HS-5 (cell line): ENCODE results near the gene PSMD4.

Experiments used
- DNase-seq: peaks from one replicate; pipeline ENCODE4 v3.0.0-alpha.2; 2012; ENCODE audit warnings: low read depth

The PSMD4 gene

GRCh38 chr1:151309811-151310323, 55.3 kb downstream of the PSMD4 start:
- DNase-seq, result no peak

- no peak for DNase-seq
These were observed 56.5 kb downstream of the PSMD4 start for GRCh38 chr1:151311011-151311410.

GRCh38 chr1:151311589-151312331, 57.2 kb downstream of the PSMD4 start:
- peak; percentile 99 for DNase-seq

GRCh38 chr1:151312411-151312810, 57.9 kb downstream of the PSMD4 start:
- DNase-seq, result no peak

- no peak for DNase-seq
These were observed 58.3 kb downstream of the PSMD4 start for GRCh38 chr1:151312826-151313225.

- DNase-seq, result no peak
These were observed 59.0 kb downstream of the PSMD4 start for GRCh38 chr1:151313501-151313900.

GRCh38 chr1:151314137-151314875, 59.8 kb downstream of the PSMD4 start:
- DNase-seq, result peak; percentile 67

- no peak for DNase-seq
These were observed 61.2 kb downstream of the PSMD4 start for GRCh38 chr1:151315565-151316235.
